SK-N-SH (cell line): ENCODE measurements around the gene ZNF593OS. TPM values are rescaled to one million over a fixed set of nuclear protein-coding genes. Genes with fewer than 3 reads are reported as not detected.

Experiments used
- CTCF ChIA-PET: fragments of 300-600, 350-600 bp; formaldehyde crosslinking; extraction: SDS; loops from one replicate; lab custom pipeline; 2021; lab: Yijun Ruan, JAX
- POLR2A ChIA-PET: fragments of 350-600 bp; sonication (Branson Sonifier 250); formaldehyde crosslinking; extraction: SDS; loops from one replicate; lab custom pipeline; 2020; ENCODE audit warnings: antibody characterized with exemption, inconsistent platforms; lab: Yijun Ruan, JAX
- DNase-seq: peaks from one replicate; pipeline ENCODE4 v3.0.0; 2012
- H2AFZ ChIP-seq: fragments of 200-600 bp; sonication (generic); 2 replicates; pipeline ENCODE4 v1.8.1; 2016; ENCODE audit warnings: antibody characterized with exemption, mild to moderate bottlenecking, low read depth
- H3F3A ChIP-seq: fragments of 200-600 bp; sonication (generic); replicated peaks from 2 replicates; pipeline ENCODE3; 2016; ENCODE audit warnings: antibody characterized with exemption, mild to moderate bottlenecking; ENCODE audit not compliant: insufficient read depth
- H3K27ac ChIP-seq, 2 experiments: fragments of 200-500 bp in 1 of 2; fragments of 200-600 bp in 1 of 2; sonication (Bioruptor generic) in 1 of 2; sonication (generic), shearing (Covaris generic) in 1 of 2; 2 replicates each; pipeline versions ENCODE4 v1.5.1 to v1.6.1; 2014 to 2016; ENCODE audit warnings: low read depth in 2 of 2, inconsistent platforms in 1 of 2, low read length in 1 of 2, mild to moderate bottlenecking in 1 of 2, mixed read lengths in 1 of 2
- H3K27me3 ChIP-seq: fragments of 200-600 bp; sonication (generic), shearing (Covaris generic); 2 replicates; pipeline ENCODE4 v1.6.1; 2016; ENCODE audit warnings: mixed run types; ENCODE audit not compliant: insufficient read depth
- H3K36me3 ChIP-seq, 2 experiments: fragments of 200-500 bp in 1 of 2; fragments of 200-600 bp in 1 of 2; sonication (Bioruptor generic) in 1 of 2; sonication (generic) in 1 of 2; replicated peaks in 1 of 2; 2 replicates each; pipeline versions ENCODE3 to v1.5.1; 2014 to 2016; ENCODE audit warnings: low read length in 1 of 2, mild to moderate bottlenecking in 1 of 2; ENCODE audit not compliant: insufficient read depth in 2 of 2, control insufficient read depth in 1 of 2
- H3K4me1 ChIP-seq, 2 experiments: fragments of 200-500 bp in 1 of 2; fragments of 200-600 bp in 1 of 2; sonication (Bioruptor generic) in 1 of 2; sonication (generic), shearing (Covaris generic) in 1 of 2; 2 replicates each; pipeline versions ENCODE4 v1.5.1 to v1.6.1; 2014 to 2016; ENCODE audit warnings: low read depth in 1 of 2, low read length in 1 of 2, mixed run types in 1 of 2; ENCODE audit not compliant: insufficient read depth in 2 of 2, control insufficient read depth in 1 of 2
- H3K4me2 ChIP-seq: fragments of 200-600 bp; sonication (generic), shearing (Covaris generic); 2 replicates; pipeline ENCODE4 v1.6.1; 2017; ENCODE audit warnings: mixed run types
- H3K4me3 ChIP-seq, 2 experiments: fragments of 200-500 bp in 1 of 2; fragments of 200-600 bp in 1 of 2; sonication (Bioruptor generic) in 1 of 2; sonication (generic), shearing (Covaris generic) in 1 of 2; 2 replicates each; pipeline versions ENCODE4 v1.5.1 to v1.8.1; 2014 to 2016; ENCODE audit warnings: low read depth in 2 of 2, inconsistent platforms in 1 of 2, low read length in 1 of 2, mild to moderate bottlenecking in 1 of 2, mixed read lengths in 1 of 2, moderate library complexity in 1 of 2
- H3K79me2 ChIP-seq: fragments of 200-600 bp; sonication (generic); 2 replicates; pipeline ENCODE4 v1.8.1; 2017; ENCODE audit warnings: mild to moderate bottlenecking; ENCODE audit not compliant: insufficient read depth
- H3K9ac ChIP-seq: fragments of 200-600 bp; sonication (generic); 2 replicates; pipeline ENCODE4 v1.6.1; 2017; ENCODE audit warnings: mixed run types
- H3K9me2 ChIP-seq: fragments of 200-600 bp; sonication (generic); 2 replicates; pipeline ENCODE4 v1.6.1; 2017; ENCODE audit warnings: mixed run types
- H3K9me3 ChIP-seq: fragments of 200-600 bp; sonication (generic); 2 replicates; pipeline ENCODE4 v1.6.1; 2017; ENCODE audit warnings: mixed run types, mild to moderate bottlenecking, moderate library complexity
- H4K20me1 ChIP-seq: fragments of 200-600 bp; sonication (generic); 2 replicates; pipeline ENCODE4 v1.6.1; 2017; ENCODE audit warnings: mild to moderate bottlenecking, mixed run types; ENCODE audit not compliant: insufficient read depth
- EP300 ChIP-seq, 2 experiments: IDR thresholded peaks; 2 replicates each; pipeline versions ENCODE4 v1.4.0 to v1.6.1; 2012; ENCODE audit warnings: borderline replicate concordance in 1 of 2, low read depth in 1 of 2, low read length in 1 of 2
- GABPA ChIP-seq: IDR thresholded peaks from 2 replicates; pipeline ENCODE4 v1.4.0; 2012; ENCODE audit warnings: low read depth, mild to moderate bottlenecking
- GATA2 ChIP-seq: sonication (generic); formaldehyde crosslinking; IDR thresholded peaks from 2 replicates; pipeline ENCODE4 v1.5.0; 2020; ENCODE audit warnings: mild to moderate bottlenecking, missing genetic modification reagents
- MXI1 ChIP-seq: IDR thresholded peaks from 2 replicates; pipeline ENCODE4 v1.6.1; 2012; ENCODE audit warnings: mild to moderate bottlenecking, low read depth, low read length, improper control_type of control experiment
- REST ChIP-seq: IDR thresholded peaks from 2 replicates; pipeline ENCODE4 v1.6.1; 2012; ENCODE audit warnings: mild to moderate bottlenecking, low read depth, low read length, moderate library complexity
- SIN3A ChIP-seq: IDR thresholded peaks from 2 replicates; pipeline ENCODE4 v1.6.1; 2012; ENCODE audit warnings: low read depth, mild to moderate bottlenecking, low read length, moderate library complexity, borderline replicate concordance
- YY1 ChIP-seq: IDR thresholded peaks from 2 replicates; pipeline ENCODE4 v1.4.0; 2012; ENCODE audit warnings: low read depth, mild to moderate bottlenecking
- WGBS: methylation state at CpG from one replicate; pipeline ENCODE4 v1.1.6; 2017; ENCODE audit warnings: low lambda C conversion rate; 5-methylcytosine and 5-hydroxymethylcytosine counted together
- polyA plus RNA-seq, 3 experiments: library from polyadenylated mRNA; depleted of rRNA; stranded (reverse); fragments of >200 nt; gene quantifications; 2 replicates each; pipeline ENCODE4 v1.2.3, GENCODE V29; 2012
- TF ChIP-seq, protein P1 (sequence below): IDR thresholded peaks from 2 replicates; pipeline ENCODE4; 2012

ZNF593OS gene
- polyA plus RNA-seq, 1 of the 3 experiments (the other 2 are of a cell fraction), result not detected

DNA sequence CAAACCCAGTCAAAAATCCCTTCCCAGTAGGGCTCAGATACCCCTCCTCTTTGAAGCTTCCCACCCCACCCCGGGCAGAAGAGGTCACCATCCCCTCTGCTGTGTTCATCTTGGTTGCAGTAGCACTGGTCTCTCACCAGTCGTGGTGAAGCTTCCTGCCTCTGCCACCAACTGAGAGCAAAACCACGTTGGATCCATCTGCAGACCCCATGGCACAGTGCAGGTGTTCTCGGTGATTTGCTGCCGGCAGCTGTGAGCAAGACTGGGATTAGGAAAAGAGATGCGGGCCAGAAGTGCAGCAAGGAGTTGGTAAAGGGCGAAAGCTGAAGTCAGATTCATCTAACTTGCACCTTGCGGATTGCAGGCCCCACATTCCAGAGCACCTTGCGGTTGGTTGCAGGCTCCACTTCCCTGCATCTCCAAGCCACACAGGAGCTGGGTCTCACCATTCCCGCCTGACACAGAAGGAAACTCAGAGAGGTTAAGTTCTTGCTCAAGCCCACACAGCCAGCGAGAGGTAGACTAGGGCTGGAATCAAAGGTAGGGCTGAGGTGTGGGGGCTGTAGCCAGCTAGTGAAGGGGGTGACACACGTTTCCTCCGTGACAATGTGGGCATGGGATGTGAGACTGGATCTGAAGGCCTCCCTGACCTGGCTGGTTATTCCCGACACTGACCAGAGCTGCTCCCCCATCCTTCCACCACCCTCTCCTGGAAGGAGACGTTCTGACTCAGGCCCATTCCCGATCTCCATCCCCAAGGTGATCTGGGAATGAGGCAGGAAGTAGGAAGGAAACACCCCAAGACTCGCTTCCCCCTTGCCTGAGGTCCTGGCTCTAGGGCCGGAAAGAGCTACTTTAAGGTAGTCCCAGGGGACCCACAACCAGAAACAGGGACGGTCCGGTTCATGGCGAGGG lies 16.0 kb downstream of the ZNF593OS start:
- Histone ChIP-seq H3K4me1 (peaks cover 6 to 31% of the 10 kb centered on the region in 2 experiments; a peak in 1 of 4 replicates), H3K9me3 (no peaks in the 10 kb centered on the region), H3F3A (no peaks in the 10 kb centered on the region), H3K4me2 (no peak overlapping the region), H3K79me2 (no peaks in the 10 kb centered on the region), H3K4me3 (no peak overlapping the region), H3K9me2 (no peaks in the 10 kb centered on the region), H2AFZ (no peak overlapping the region), H4K20me1 (no peaks in the 10 kb centered on the region), H3K27ac (no peak overlapping the region), H3K27me3 (no peaks in the 10 kb centered on the region; the same call in 1 of the 2 replicates), H3K9ac (no peak overlapping the region), H3K36me3 (no peaks in the 10 kb centered on the region)
- TF ChIP-seq MXI1 (no peak), SIN3A (no peak), GABPA (no peak), GATA2 (CRISPR knock-in tag) (no peak)
- TF ChIP-seq, protein P1, sequence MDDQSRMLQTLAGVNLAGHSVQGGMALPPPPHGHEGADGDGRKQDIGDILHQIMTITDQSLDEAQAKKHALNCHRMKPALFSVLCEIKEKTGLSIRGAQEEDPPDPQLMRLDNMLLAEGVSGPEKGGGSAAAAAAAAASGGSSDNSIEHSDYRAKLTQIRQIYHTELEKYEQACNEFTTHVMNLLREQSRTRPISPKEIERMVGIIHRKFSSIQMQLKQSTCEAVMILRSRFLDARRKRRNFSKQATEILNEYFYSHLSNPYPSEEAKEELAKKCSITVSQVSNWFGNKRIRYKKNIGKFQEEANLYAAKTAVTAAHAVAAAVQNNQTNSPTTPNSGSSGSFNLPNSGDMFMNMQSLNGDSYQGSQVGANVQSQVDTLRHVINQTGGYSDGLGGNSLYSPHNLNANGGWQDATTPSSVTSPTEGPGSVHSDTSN, result no peak
- CTCF ChIA-PET, result interaction anchor here (0.6 to 13.7 kb wide), 9 partner anchors 8 to 261 kb away, joined by 3 to 131 read pairs (median 5); partner anchors contain the start of gene ZNF593
- no peak for DNase-seq
- 90% methylated on average over 14 of the region's 21 CpGs for WGBS
- POLR2A ChIA-PET, result interaction anchor here (1.1 kb wide), 2 partner anchors 8 to 43 kb away, joined by 3 read pairs; no protein-coding TSS in a partner anchor

- Histone ChIP-seq H3K27ac (no peak overlapping the region), H3K4me2 (no peak overlapping the region), H3K4me1 (peaks cover 6 to 30% of the 10 kb centered on the region in 2 experiments; a peak in 1 of 4 replicates), H3K36me3 (no peaks in the 10 kb centered on the region), H2AFZ (no peak overlapping the region), H3K27me3 (peaks cover 5% of the 10 kb centered on the region; the same call in 1 of the 2 replicates), H4K20me1 (no peaks in the 10 kb centered on the region), H3K9ac (no peak overlapping the region), H3K79me2 (no peaks in the 10 kb centered on the region), H3K4me3 (no peak overlapping the region), H3K9me3 (no peaks in the 10 kb centered on the region), H3F3A (no peaks in the 10 kb centered on the region), H3K9me2 (no peaks in the 10 kb centered on the region)
- ChIA-PET CTCF (interaction anchor here (1.2 to 13.7 kb wide), 4 partner anchors 8 to 118 kb away, joined by 4 to 131 read pairs (median 12); no protein-coding TSS in a partner anchor), POLR2A (no interaction called here)
- 91% methylated on average over 7 of the region's 9 CpGs for WGBS
- TF ChIP-seq REST (no peak), EP300 (IDR thresholded peaks at IDR 0.05; ENCODE audit: borderline replicate concordance in 1 of 2, low read depth in 1 of 2, low read length in 1 of 2) (no peak), YY1 (no peak)
- no peak for DNase-seq
Measured at GRCh38 chr1:26154750-26155149, 16.9 kb downstream of the ZNF593OS start.
